T-helper 1 cell treated with Interleukin-12 subunit alpha and Interleukin-12 subunit beta and Interleukin-4 antibody, amounts not matched to agents 30 ng/mL and 1 ng/mL, for 36 hours (primary cell): Measurements from ENCODE around the gene FILIP1L. TPM values are rescaled to one million over a fixed set of nuclear protein-coding genes. Genes with fewer than 3 reads are reported as not detected.

ENCODE experiments used
- intact Hi-C: fragments of 100-400 bp; cut with micrococcal nuclease; formaldehyde crosslinking; loops from one replicate; pipeline ENCODE4 v1.15.1; 2024
- total RNA-seq: library from RNA; stranded (reverse); gene quantifications from 2 replicates; pipeline ENCODE4 v1.2.3, GENCODE V29; 2022

Gene FILIP1L
- total RNA-seq, 1 donor from 2014 or later = 15.7 TPM

- intact Hi-C loops = no loop called here
Observed at GRCh38 chr3:99899603-99900002, 214.7 kb downstream of the FILIP1L start.

- intact Hi-C loops = no loop called here
Observed at GRCh38 chr3:99896482-99896881, 217.8 kb downstream of the FILIP1L start.

- intact Hi-C loops = no loop called here
Observed at GRCh38 chr3:99895703-99896441, 218.4 kb downstream of the FILIP1L start.

- intact Hi-C loops = no loop called here
Observed at GRCh38 chr3:99895131-99895696, 219.1 kb downstream of the FILIP1L start.

- intact Hi-C loops = no loop called here
Observed at GRCh38 chr3:99892332-99892731, 222.0 kb downstream of the FILIP1L start.

- intact Hi-C loops = no loop called here
Observed at GRCh38 chr3:99891610-99892285, 222.6 kb downstream of the FILIP1L start.

GRCh38 chr3:99885851-99886250 is 228.4 kb downstream of the FILIP1L start:
- intact Hi-C loops = loop anchor here (2.0 kb wide), 1 partner anchor 19 kb away; no protein-coding TSS in a partner anchor

- intact Hi-C loops = loop anchor here (2.0 kb wide), 1 partner anchor 18 kb away; no protein-coding TSS in a partner anchor
Observed at GRCh38 chr3:99885085-99885484, 229.2 kb downstream of the FILIP1L start.

- intact Hi-C loops = loop anchor here (2.0 kb wide), 1 partner anchor 18 kb away; no protein-coding TSS in a partner anchor
Observed at GRCh38 chr3:99884484-99884883, 229.8 kb downstream of the FILIP1L start.

GRCh38 chr3:99883693-99884092 is 230.6 kb downstream of the FILIP1L start:
- intact Hi-C loops = loop anchor here (2.0 kb wide), 1 partner anchor 17 kb away; no protein-coding TSS in a partner anchor

GRCh38 chr3:99883138-99883461 is 231.2 kb downstream of the FILIP1L start:
- intact Hi-C loops = no loop called here

- intact Hi-C loops = no loop called here
Observed at GRCh38 chr3:99882436-99883137, 231.7 kb downstream of the FILIP1L start.

GRCh38 chr3:99881121-99881524 is 233.2 kb downstream of the FILIP1L start:
- intact Hi-C loops = no loop called here

GRCh38 chr3:99879275-99879674 is 235.0 kb downstream of the FILIP1L start:
- intact Hi-C loops = loop anchor here (5.0 to 10.0 kb wide), 3 partner anchors 523 to 1354 kb away; partner anchors contain the start of genes CLDND1, DCBLD2, LNP1 and TOMM70

GRCh38 chr3:99878005-99878404 is 236.3 kb downstream of the FILIP1L start:
- intact Hi-C loops = loop anchor here (5.0 to 10.0 kb wide), 3 partner anchors 524 to 1353 kb away; partner anchors contain the start of genes CLDND1, DCBLD2, LNP1 and TOMM70

GRCh38 chr3:99877031-99877579 is 237.2 kb downstream of the FILIP1L start:
- intact Hi-C loops = loop anchor here (5.0 to 10.0 kb wide), 3 partner anchors 525 to 1352 kb away; partner anchors contain the start of genes CLDND1, DCBLD2, LNP1 and TOMM70

- intact Hi-C loops = loop anchor here (1.0 to 10.0 kb wide), 8 partner anchors 8 to 1351 kb away; partner anchors contain the start of genes CLDND1, CMSS1, DCBLD2 and LNP1
Observed at GRCh38 chr3:99875929-99876841, 238.1 kb downstream of the FILIP1L start.

- intact Hi-C loops = loop anchor here (1.0 to 10.0 kb wide), 5 partner anchors 58 to 1351 kb away; partner anchors contain the start of genes CLDND1, CMSS1, DCBLD2 and LNP1
Observed at GRCh38 chr3:99875581-99875928, 238.7 kb downstream of the FILIP1L start.

GRCh38 chr3:99874237-99875002 is 239.9 kb downstream of the FILIP1L start:
- intact Hi-C loops = loop anchor here (1.0 to 10.0 kb wide), 5 partner anchors 57 to 1350 kb away; partner anchors contain the start of genes CLDND1, CMSS1, DCBLD2 and LNP1
